Measurements from ENCODE around the gene MIGA2.

GRCh38 chr9:129109537-129109903 lies 73.1 kb downstream of the MIGA2 start:
- TF ChIP-seq CTCF (IDR thresholded peaks at IDR 0.05; ENCODE audit: insufficient read depth, low read length) (no peak), GABPA (IDR thresholded peaks at IDR 0.05; ENCODE audit: low read depth) (no peak)

Measured in HL-60 (cell line).